ENCODE results near the gene RNU6-1.

RNU6-1 gene

DNA sequence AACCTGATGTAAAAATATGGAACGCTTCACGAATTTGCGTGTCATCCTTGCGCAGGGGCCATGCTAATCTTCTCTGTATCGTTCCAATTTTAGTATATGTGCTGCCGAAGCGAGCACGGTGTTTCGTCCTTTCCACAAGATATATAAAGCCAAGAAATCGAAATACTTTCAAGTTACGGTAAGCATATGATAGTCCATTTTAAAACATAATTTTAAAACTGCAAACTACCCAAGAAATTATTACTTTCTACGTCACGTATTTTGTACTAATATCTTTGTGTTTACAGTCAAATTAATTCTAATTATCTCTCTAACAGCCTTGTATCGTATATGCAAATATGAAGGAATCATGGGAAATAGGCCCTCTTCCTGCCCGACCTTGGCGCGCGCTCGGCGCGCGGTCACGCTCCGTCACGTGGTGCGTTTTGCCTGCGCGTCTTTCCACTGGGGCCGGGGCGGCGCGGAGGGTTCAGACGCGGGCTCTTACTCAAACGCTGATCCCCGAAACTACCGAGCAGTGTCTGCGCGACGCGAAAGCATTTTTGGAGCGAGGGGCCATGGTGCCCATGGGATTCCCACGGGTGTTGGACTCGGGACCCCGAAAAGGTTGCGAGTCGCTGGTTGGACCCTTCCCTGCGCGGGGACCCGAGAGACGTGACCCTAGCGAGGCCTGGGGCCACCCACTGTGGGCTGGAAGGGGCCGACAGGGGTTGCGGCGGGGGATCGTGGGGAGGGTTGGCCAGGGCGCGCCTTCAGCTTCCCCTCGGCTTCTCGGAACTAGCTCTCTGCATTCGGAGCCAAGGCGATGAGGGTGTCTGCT lies at the start of gene RNU6-1:
Gene RNU6-1, minus strand, starts transcription at position 117 of the 820 bp plus-strand sequence.
- DNase-seq (ENCODE audit: low read depth) = peak; percentile 94
- H3K4me3 ChIP-seq (ENCODE audit: low read depth, low read length) = peak within 1 kb of the TSS; percentile 97
- TF ChIP-seq, protein P1, sequence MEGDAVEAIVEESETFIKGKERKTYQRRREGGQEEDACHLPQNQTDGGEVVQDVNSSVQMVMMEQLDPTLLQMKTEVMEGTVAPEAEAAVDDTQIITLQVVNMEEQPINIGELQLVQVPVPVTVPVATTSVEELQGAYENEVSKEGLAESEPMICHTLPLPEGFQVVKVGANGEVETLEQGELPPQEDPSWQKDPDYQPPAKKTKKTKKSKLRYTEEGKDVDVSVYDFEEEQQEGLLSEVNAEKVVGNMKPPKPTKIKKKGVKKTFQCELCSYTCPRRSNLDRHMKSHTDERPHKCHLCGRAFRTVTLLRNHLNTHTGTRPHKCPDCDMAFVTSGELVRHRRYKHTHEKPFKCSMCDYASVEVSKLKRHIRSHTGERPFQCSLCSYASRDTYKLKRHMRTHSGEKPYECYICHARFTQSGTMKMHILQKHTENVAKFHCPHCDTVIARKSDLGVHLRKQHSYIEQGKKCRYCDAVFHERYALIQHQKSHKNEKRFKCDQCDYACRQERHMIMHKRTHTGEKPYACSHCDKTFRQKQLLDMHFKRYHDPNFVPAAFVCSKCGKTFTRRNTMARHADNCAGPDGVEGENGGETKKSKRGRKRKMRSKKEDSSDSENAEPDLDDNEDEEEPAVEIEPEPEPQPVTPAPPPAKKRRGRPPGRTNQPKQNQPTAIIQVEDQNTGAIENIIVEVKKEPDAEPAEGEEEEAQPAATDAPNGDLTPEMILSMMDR (conservative IDR thresholded peaks at IDR 0.05; ENCODE audit: low read depth, low read length) = no peak

DNA sequence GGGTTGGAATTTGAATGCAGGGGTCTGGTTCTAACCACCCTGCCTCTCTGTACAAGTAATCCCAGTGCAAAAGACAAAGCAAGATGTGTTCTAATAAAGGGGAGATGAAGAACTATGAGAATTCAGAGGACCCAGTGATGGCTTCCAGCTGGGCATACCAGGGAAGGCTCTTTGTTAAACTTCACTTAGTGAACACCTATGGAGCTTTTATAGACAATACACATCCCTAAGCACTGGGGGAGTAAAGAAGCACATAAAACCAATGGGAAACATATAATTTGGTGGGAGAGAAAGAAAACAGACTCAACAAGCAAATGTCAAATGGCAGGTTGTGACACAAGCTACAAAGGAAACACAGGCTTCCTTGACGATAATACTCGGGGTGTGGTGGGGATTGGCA lies 47.9 kb upstream of the RNU6-1 start:
- no peak overlapping the region for H3K4me3 ChIP-seq (ENCODE audit: low read depth, low read length)
- DNase-seq (ENCODE audit: low read depth) = no peak
- TF ChIP-seq, protein P1 (conservative IDR thresholded peaks at IDR 0.05; ENCODE audit: low read depth, low read length) = no peak

DNA sequence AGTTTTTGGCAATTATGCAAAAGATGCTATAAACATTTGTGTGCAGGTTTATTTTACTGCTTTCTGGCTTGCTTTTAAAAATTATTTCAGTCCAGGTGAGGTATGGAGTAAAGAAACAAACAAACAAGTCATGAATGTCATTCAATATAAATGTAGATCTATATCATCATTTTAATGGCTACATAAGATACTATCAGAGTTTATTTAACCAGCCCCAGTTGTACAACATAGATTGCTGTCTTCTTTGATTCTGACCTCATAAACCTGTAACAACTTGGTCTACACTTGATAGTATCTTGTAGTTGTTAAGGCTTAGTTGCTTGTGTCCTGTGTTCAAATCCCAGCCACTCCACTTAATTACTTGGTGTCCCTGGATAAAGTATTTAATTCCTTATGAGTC lies 46.0 kb upstream of the RNU6-1 start:
- H3K4me3 ChIP-seq (ENCODE audit: low read depth, low read length) = no peak overlapping the region
- no peak for DNase-seq (ENCODE audit: low read depth)
- TF ChIP-seq, protein P1 (conservative IDR thresholded peaks at IDR 0.05; ENCODE audit: low read depth, low read length) = no peak

DNA sequence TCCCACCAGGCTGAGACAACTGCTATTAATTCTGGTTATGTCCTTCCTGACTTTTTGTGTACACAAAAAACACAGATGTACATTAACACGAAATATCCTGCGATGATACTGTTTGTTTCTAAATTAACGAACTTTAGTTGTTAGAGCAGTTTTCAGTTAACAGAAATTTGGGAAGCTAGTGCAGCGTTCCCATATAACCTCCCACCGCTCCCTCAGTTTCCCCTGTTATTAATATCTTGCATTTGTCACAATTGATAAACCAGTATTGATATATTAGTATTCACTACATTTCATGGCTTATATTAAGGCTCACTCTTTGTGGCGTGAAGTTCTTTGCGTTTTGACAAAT lies 45.3 kb upstream of the RNU6-1 start:
- peak overlapping the region; percentile 48 for H3K4me3 ChIP-seq (ENCODE audit: low read depth, low read length)
- TF ChIP-seq, protein P1 (conservative IDR thresholded peaks at IDR 0.05; ENCODE audit: low read depth, low read length) = no peak

DNA sequence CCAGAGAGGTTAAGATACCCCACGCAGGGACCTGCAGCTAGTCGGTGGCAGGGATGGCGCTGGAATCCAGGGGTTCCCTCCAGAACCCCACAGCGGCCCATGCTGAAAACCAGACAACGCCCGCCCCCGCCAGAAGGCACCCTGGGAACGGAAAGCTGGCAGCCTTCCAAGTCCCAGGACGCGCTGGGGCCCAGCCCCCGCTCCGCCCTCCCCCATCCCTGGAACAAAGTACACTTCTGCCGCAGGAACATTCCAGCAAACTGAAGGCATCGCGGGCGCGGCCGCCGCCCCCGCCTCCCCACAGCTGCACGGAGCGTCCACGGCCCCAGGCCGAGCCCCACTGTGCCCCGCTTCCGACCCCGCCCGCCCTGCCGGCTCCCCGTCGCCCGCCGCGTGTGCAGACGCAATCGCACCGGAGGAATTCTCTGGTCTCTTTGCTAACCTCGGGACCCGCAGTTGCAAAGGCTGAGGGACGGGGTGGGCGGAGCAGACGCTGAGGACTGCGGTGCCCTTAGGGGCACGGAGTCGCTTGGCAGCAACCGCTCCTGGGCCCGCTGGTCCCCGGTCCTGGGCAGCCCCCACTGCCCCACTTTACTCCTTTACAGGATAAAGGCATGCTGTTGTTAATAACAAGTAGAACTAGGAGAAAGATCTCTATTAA lies 44.8 kb upstream of the RNU6-1 start:
- H3K4me3 ChIP-seq (ENCODE audit: low read depth, low read length) = peak overlapping the region; percentile 48
- DNase-seq (ENCODE audit: low read depth) = peak; percentile 90
- TF ChIP-seq, protein P1 (conservative IDR thresholded peaks at IDR 0.05; ENCODE audit: low read depth, low read length) = no peak

More for the DNA sequence above, 45.3 kb upstream of the RNU6-1 start:
- no peak for DNase-seq (ENCODE audit: low read depth)

DNA sequence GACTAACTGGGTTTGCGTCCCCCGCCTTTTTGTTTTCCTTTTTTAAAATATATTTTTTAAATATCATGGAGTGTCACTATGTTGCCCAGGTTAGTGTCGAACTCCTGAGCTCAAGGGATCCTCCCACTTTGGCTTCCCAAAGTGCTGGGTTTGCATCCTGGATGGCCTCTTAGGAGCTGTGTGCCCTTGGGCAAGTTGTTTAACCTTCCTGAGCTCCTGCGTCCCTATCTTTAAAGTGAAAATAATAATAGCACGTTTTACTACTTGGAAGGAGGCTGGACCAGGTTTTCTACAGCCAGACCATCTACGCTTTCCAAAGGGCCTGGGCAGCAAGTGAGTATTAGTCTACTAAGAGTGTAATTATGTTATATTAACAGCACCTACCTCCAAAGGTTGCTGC lies 44.2 kb upstream of the RNU6-1 start:
- H3K4me3 ChIP-seq (ENCODE audit: low read depth, low read length) = no peak overlapping the region
- no peak for DNase-seq (ENCODE audit: low read depth)
- TF ChIP-seq, protein P1 (conservative IDR thresholded peaks at IDR 0.05; ENCODE audit: low read depth, low read length) = no peak

Measured in choroid plexus epithelial cell (primary cell).